Suprapubic skin (tissue), 4 donors: Measurements from ENCODE around the gene ITPR2.

Source experiments
- EP300 ChIP-seq: sonication (generic); formaldehyde crosslinking; IDR thresholded peaks from one replicate; pipeline ENCODE4 v1.6.1; 2017; ENCODE audit warnings: antibody characterized with exemption
- POLR2A ChIP-seq, 2 donors: fragments of 450-650 bp; IDR thresholded peaks; one replicate each; pipeline ENCODE4 v1.6.1; 2017; ENCODE audit warnings: antibody characterized with exemption in 2 of 2, mild to moderate bottlenecking in 2 of 2, moderate library complexity in 2 of 2
- POLR2AphosphoS5 ChIP-seq, 3 donors: sonication (generic); formaldehyde crosslinking; IDR thresholded peaks; one replicate each; pipeline ENCODE4 v1.6.1; 2017; ENCODE audit warnings: antibody characterized with exemption in 3 of 3
- TF ChIP-seq, protein P1 (sequence below), 2 donors: fragments of 200-600 bp in 1 of 2; fragments of 450-650 bp in 1 of 2; sonication (generic) in 1 of 2; IDR thresholded peaks; one replicate each; pipeline ENCODE4 v1.5.1; 2016 to 2019; ENCODE audit warnings: antibody characterized with exemption in 2 of 2, mild to moderate bottlenecking in 1 of 2, moderate library complexity in 1 of 2

DNA sequence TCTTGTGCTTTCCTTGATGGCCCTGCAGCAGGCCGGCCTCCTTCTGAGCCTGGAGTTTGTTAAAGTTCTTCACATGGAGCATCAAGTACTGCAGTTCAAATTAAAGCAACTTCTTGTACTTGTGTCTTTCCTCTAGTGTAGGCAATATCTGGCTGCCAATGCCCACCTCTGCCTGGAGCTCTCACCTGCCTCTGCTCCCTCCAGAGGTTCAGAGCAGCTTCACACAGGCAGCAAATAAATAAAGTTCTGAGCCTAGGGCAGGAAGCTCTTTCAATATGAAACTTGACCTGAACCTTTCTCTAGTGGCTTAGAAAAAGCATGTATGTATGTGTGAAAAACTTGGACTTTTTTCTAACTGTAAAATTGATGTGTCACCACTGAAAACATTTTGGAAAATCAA is 65.9 kb downstream of the ITPR2 start:
- TF ChIP-seq, protein P1, sequence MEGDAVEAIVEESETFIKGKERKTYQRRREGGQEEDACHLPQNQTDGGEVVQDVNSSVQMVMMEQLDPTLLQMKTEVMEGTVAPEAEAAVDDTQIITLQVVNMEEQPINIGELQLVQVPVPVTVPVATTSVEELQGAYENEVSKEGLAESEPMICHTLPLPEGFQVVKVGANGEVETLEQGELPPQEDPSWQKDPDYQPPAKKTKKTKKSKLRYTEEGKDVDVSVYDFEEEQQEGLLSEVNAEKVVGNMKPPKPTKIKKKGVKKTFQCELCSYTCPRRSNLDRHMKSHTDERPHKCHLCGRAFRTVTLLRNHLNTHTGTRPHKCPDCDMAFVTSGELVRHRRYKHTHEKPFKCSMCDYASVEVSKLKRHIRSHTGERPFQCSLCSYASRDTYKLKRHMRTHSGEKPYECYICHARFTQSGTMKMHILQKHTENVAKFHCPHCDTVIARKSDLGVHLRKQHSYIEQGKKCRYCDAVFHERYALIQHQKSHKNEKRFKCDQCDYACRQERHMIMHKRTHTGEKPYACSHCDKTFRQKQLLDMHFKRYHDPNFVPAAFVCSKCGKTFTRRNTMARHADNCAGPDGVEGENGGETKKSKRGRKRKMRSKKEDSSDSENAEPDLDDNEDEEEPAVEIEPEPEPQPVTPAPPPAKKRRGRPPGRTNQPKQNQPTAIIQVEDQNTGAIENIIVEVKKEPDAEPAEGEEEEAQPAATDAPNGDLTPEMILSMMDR (IDR thresholded peaks at IDR 0.05) = no peak
- TF ChIP-seq POLR2A (IDR thresholded peaks at IDR 0.05) = no peak
- TF ChIP-seq POLR2AphosphoS5 (IDR thresholded peaks at IDR 0.05) = no peak
- TF ChIP-seq EP300 = no peak
